Left renal pelvis (tissue), 4 donors: ENCODE data around the gene FAAP24. TPM values are rescaled to one million over a fixed set of nuclear protein-coding genes. Genes with fewer than 3 reads are reported as not detected.
"Not testable (repeated sequence)": the region's sequence is repeated elsewhere in the genome, so short reads cannot be mapped to it uniquely, and the experiment has no call there.

Source experiments
- DNase-seq, 4 donors: peaks; one replicate each; pipeline ENCODE4 v3.0.0-alpha.2; 2013; ENCODE audit warnings: low read depth in 4 of 4, low spot score in 3 of 4
- polyA plus RNA-seq, 4 donors: library from polyadenylated mRNA; unstranded; fragments of 120-200 nt; gene quantifications; one replicate each; pipeline ENCODE4 v1.2.1, GENCODE V29; 2013; ENCODE audit not compliant: insufficient read length in 4 of 4

Gene FAAP24
- 1 to 10 TPM; 3.3 to 4.1 (median 3.5) TPM for polyA plus RNA-seq

- DNase-seq: peak; percentile 99 to 100 (median 100)
These were observed at the start of gene FAAP24, which contains the start of gene CEP89 for GRCh38 chr19:32971715-32972540. TSS of gene FAAP24 (plus strand) at chr19:32972242. CDS start at chr19:32973197, 955 bp downstream. TSS of gene CEP89 (minus strand) at chr19:32971958. CDS start at chr19:32971874, 84 bp downstream.

- DNase-seq: no peak
These were observed 47.8 kb upstream of the FAAP24 start for GRCh38 chr19:32924200-32924599.

- no peak for DNase-seq
These were observed 43.2 kb upstream of the FAAP24 start for GRCh38 chr19:32928806-32929205.

GRCh38 chr19:32930567-32930966, 41.5 kb upstream of the FAAP24 start:
- no peak for DNase-seq

GRCh38 chr19:32933571-32933970, 38.5 kb upstream of the FAAP24 start:
- no peak for DNase-seq

GRCh38 chr19:32935629-32936028, 36.4 kb upstream of the FAAP24 start:
- DNase-seq: no peak

- no peak for DNase-seq
These were observed 36.0 kb upstream of the FAAP24 start for GRCh38 chr19:32936065-32936464.

GRCh38 chr19:32941273-32941672, 30.8 kb upstream of the FAAP24 start:
- DNase-seq: peak in 1 of 4 donors; percentile 2

- DNase-seq: no peak
These were observed 26.8 kb upstream of the FAAP24 start for GRCh38 chr19:32945260-32945659.

GRCh38 chr19:32966750-32967149, 5.3 kb upstream of the FAAP24 start:
- no peak for DNase-seq

- no peak for DNase-seq
These were observed 2.5 kb upstream of the FAAP24 start for GRCh38 chr19:32969549-32969948.

GRCh38 chr19:32971012-32971595, 938 bp upstream of the FAAP24 start:
- DNase-seq: no peak

- peak; percentile 14 to 29 (median 22) for DNase-seq
These were observed 4.3 kb downstream of the FAAP24 start for GRCh38 chr19:32976223-32976805.

GRCh38 chr19:32977280-32977679, 5.2 kb downstream of the FAAP24 start:
- DNase-seq: no peak

GRCh38 chr19:32977813-32978212, 5.8 kb downstream of the FAAP24 start:
- not testable (repeated sequence) for DNase-seq

GRCh38 chr19:32979807-32980206, 7.8 kb downstream of the FAAP24 start:
- DNase-seq: not testable (repeated sequence)

GRCh38 chr19:32982488-32982887, 10.4 kb downstream of the FAAP24 start:
- not testable (repeated sequence) for DNase-seq

- DNase-seq: not testable (repeated sequence)
These were observed 16.2 kb downstream of the FAAP24 start for GRCh38 chr19:32988254-32988653.

- no peak for DNase-seq
These were observed 16.7 kb downstream of the FAAP24 start for GRCh38 chr19:32988724-32989123.

- DNase-seq: not testable (repeated sequence)
These were observed 23.9 kb downstream of the FAAP24 start for GRCh38 chr19:32995966-32996365.

- DNase-seq: not testable (repeated sequence)
These were observed 25.0 kb downstream of the FAAP24 start for GRCh38 chr19:32997061-32997464.
